ENCODE results near the gene PPP3CA. TPM values are rescaled to one million over a fixed set of nuclear protein-coding genes. Genes with fewer than 3 reads are reported as not detected.

Gene PPP3CA
- total and polyA plus RNA-seq, 9 donors: 19.4 to 47.9 (median 37.9) TPM

GRCh38 chr4:101347557-101348366 lies 436 bp upstream of the PPP3CA start:
- TF ChIP-seq POLR2A (IDR thresholded peaks at IDR 0.05) (peak; percentile 72), CTCF (IDR thresholded peaks at IDR 0.05) (peak in 1 of 3 donors; percentile 39), EP300 (IDR thresholded peaks at IDR 0.05) (no peak)
- Histone ChIP-seq H3K36me3 (no peaks in the 10 kb centered on the region), H3K4me1 (ENCODE audit: insufficient read depth) (peaks cover 4% of the 10 kb centered on the region), H3K9me3 (no peaks in the 10 kb centered on the region), H3K27ac (peak overlapping the region; percentile 74 to 94), H3K27me3 (no peaks in the 10 kb centered on the region), H3K4me3 (peak overlapping the region; percentile 90)
- intact Hi-C loops (cut with DNase I): loop anchor here in 2 of 4 donors (5.0 to 10.0 kb wide), 2 partner anchors 153 to 155 kb away; no protein-coding TSS in a partner anchor
- peak; percentile 99 to 100 (median 100) for DNase-seq
- 1% methylated on average over 70 to 71 of the region's 71 CpGs for WGBS, 3 donors

GRCh38 chr4:101346351-101347266 lies 717 bp downstream of the PPP3CA start:
- no peaks in the 10 kb centered on the region for H3K36me3 ChIP-seq
- H3K4me3 ChIP-seq: peak overlapping the region; percentile 90
- DNase-seq: peak; percentile 65 to 79 (median 73)
- peak overlapping the region; percentile 25 to 94 for H3K27ac ChIP-seq
- H3K9me3 ChIP-seq: no peaks in the 10 kb centered on the region
- intact Hi-C loops (cut with DNase I): loop anchor here in 2 of 4 donors (5.0 to 10.0 kb wide), 2 partner anchors 152 to 154 kb away; no protein-coding TSS in a partner anchor
- H3K4me1 ChIP-seq (ENCODE audit: insufficient read depth): peaks cover 4% of the 10 kb centered on the region
- no peak for TF ChIP-seq EP300 (IDR thresholded peaks at IDR 0.05)
- peak in 1 of 3 donors; percentile 12 for TF ChIP-seq CTCF (IDR thresholded peaks at IDR 0.05)
- TF ChIP-seq POLR2A (IDR thresholded peaks at IDR 0.05): peak; percentile 28
- H3K27me3 ChIP-seq: no peaks in the 10 kb centered on the region
- 1% methylated on average over 67 to 93 of the region's 93 CpGs for WGBS, 3 donors

GRCh38 chr4:101345596-101346350 lies 1.6 kb downstream of the PPP3CA start:
- Histone ChIP-seq H3K27ac (peak overlapping the region; percentile 25 to 94), H3K9me3 (no peaks in the 10 kb centered on the region), H3K36me3 (no peaks in the 10 kb centered on the region), H3K27me3 (no peaks in the 10 kb centered on the region), H3K4me3 (peak overlapping the region; percentile 90), H3K4me1 (ENCODE audit: insufficient read depth) (peaks cover 4% of the 10 kb centered on the region)
- peak; percentile 72 to 84 (median 80) for DNase-seq
- 1% methylated on average over 24 to 44 of the region's 45 CpGs for WGBS, 3 donors
- intact Hi-C loops (cut with DNase I): loop anchor here in 2 of 4 donors (5.0 to 10.0 kb wide), 2 partner anchors 151 to 153 kb away; no protein-coding TSS in a partner anchor
- TF ChIP-seq EP300 (IDR thresholded peaks at IDR 0.05): no peak
- TF ChIP-seq CTCF (IDR thresholded peaks at IDR 0.05): no peak
- no peak for TF ChIP-seq POLR2A (IDR thresholded peaks at IDR 0.05)

GRCh38 chr4:101345271-101345595 lies 2.1 kb downstream of the PPP3CA start:
- no peaks in the 10 kb centered on the region for H3K27me3 ChIP-seq
- H3K36me3 ChIP-seq: no peaks in the 10 kb centered on the region
- TF ChIP-seq EP300 (IDR thresholded peaks at IDR 0.05) (no peak), CTCF (IDR thresholded peaks at IDR 0.05) (no peak), POLR2A (IDR thresholded peaks at IDR 0.05) (no peak)
- H3K4me1 ChIP-seq (ENCODE audit: insufficient read depth): peaks cover 4% of the 10 kb centered on the region
- 13 to 14% (median 13%) methylated on average over 3 of the region's 3 CpGs for WGBS, 3 donors
- intact Hi-C loops (cut with DNase I): loop anchor here in 2 of 4 donors (5.0 to 10.0 kb wide), 2 partner anchors 150 to 153 kb away; no protein-coding TSS in a partner anchor
- H3K9me3 ChIP-seq: no peaks in the 10 kb centered on the region
- no peak for DNase-seq
- H3K4me3 ChIP-seq: peak overlapping the region; percentile 90
- no peak overlapping the region for H3K27ac ChIP-seq
